ENCODE measurements around the gene ORMDL1.

Gene ORMDL1

GRCh38 chr2:189826039-189826438 lies 41.9 kb upstream of the ORMDL1 start:
- Histone ChIP-seq H3K79me2 (ENCODE audit: insufficient read depth, low read length) (no peaks in the 10 kb centered on the region), H3K9me3 (ENCODE audit: insufficient read depth, low read depth, low read length) (no peaks in the 10 kb centered on the region), H3K4me2 (ENCODE audit: low read depth, low read length, poor library complexity, severe bottlenecking) (no peak overlapping the region), H3K4me3 (ENCODE audit: low read length, poor library complexity, severe bottlenecking) (no peak overlapping the region), H3K9ac (ENCODE audit: low read depth, low read length, poor library complexity, severe bottlenecking) (no peak overlapping the region), H3K27me3 (ENCODE audit: insufficient read depth, low read length, poor library complexity, severe bottlenecking) (no peaks in the 10 kb centered on the region), H3K4me1 (ENCODE audit: insufficient read depth, low read length, poor library complexity, severe bottlenecking) (no peaks in the 10 kb centered on the region), H3K36me3 (ENCODE audit: insufficient read depth, low read length) (peaks cover 17% of the 10 kb centered on the region; the same call in 1 of the 2 replicates), H3K9me2 (replicated peaks; ENCODE audit: low read depth, low read length) (no peaks in the 10 kb centered on the region), H3F3A (ENCODE audit: low read depth) (no peaks in the 10 kb centered on the region), H4K20me1 (ENCODE audit: insufficient read depth, low read length, poor library complexity, severe bottlenecking) (no peaks in the 10 kb centered on the region), H2AFZ (ENCODE audit: low read length) (no peak overlapping the region)
- TF ChIP-seq CTCF (conservative IDR thresholded peaks at IDR 0.05; ENCODE audit: low read length) = no peak
- TF ChIP-seq EZH2phosphoT487 (IDR thresholded peaks at IDR 0.05; ENCODE audit: borderline replicate concordance) = no peak

- H3K27me3 ChIP-seq (ENCODE audit: insufficient read depth, low read length, poor library complexity, severe bottlenecking) = no peaks in the 10 kb centered on the region
- no peaks in the 10 kb centered on the region for H4K20me1 ChIP-seq (ENCODE audit: insufficient read depth, low read length, poor library complexity, severe bottlenecking)
- no peak overlapping the region for H3K9ac ChIP-seq (ENCODE audit: low read depth, low read length, poor library complexity, severe bottlenecking)
- no peaks in the 10 kb centered on the region for H3F3A ChIP-seq (ENCODE audit: low read depth)
- TF ChIP-seq CTCF (conservative IDR thresholded peaks at IDR 0.05; ENCODE audit: low read length) (no peak), EZH2phosphoT487 (IDR thresholded peaks at IDR 0.05; ENCODE audit: borderline replicate concordance) (no peak)
- no peak overlapping the region for H3K4me3 ChIP-seq (ENCODE audit: low read length, poor library complexity, severe bottlenecking)
- peaks cover 17% of the 10 kb centered on the region; the same call in 1 of the 2 replicates for H3K36me3 ChIP-seq (ENCODE audit: insufficient read depth, low read length)
- H3K9me3 ChIP-seq (ENCODE audit: insufficient read depth, low read depth, low read length) = no peaks in the 10 kb centered on the region
- no peak overlapping the region for H3K4me2 ChIP-seq (ENCODE audit: low read depth, low read length, poor library complexity, severe bottlenecking)
- H3K4me1 ChIP-seq (ENCODE audit: insufficient read depth, low read length, poor library complexity, severe bottlenecking) = no peaks in the 10 kb centered on the region
- no peaks in the 10 kb centered on the region for H3K79me2 ChIP-seq (ENCODE audit: insufficient read depth, low read length)
- no peak overlapping the region for H2AFZ ChIP-seq (ENCODE audit: low read length)
- H3K9me2 ChIP-seq (replicated peaks; ENCODE audit: low read depth, low read length) = no peaks in the 10 kb centered on the region
Observed at GRCh38 chr2:189824694-189825396, 40.7 kb upstream of the ORMDL1 start.

- Histone ChIP-seq H3K4me3 (ENCODE audit: low read length, poor library complexity, severe bottlenecking) (no peak overlapping the region), H3K4me2 (ENCODE audit: low read depth, low read length, poor library complexity, severe bottlenecking) (no peak overlapping the region), H3K4me1 (ENCODE audit: insufficient read depth, low read length, poor library complexity, severe bottlenecking) (no peaks in the 10 kb centered on the region), H3K79me2 (ENCODE audit: insufficient read depth, low read length) (no peaks in the 10 kb centered on the region), H3K36me3 (ENCODE audit: insufficient read depth, low read length) (peaks cover 24% of the 10 kb centered on the region), H2AFZ (ENCODE audit: low read length) (no peak overlapping the region), H3K9me2 (replicated peaks; ENCODE audit: low read depth, low read length) (no peaks in the 10 kb centered on the region), H3F3A (ENCODE audit: low read depth) (no peaks in the 10 kb centered on the region), H3K9me3 (ENCODE audit: insufficient read depth, low read depth, low read length) (no peaks in the 10 kb centered on the region), H3K9ac (ENCODE audit: low read depth, low read length, poor library complexity, severe bottlenecking) (no peak overlapping the region), H4K20me1 (ENCODE audit: insufficient read depth, low read length, poor library complexity, severe bottlenecking) (no peaks in the 10 kb centered on the region), H3K27me3 (ENCODE audit: insufficient read depth, low read length, poor library complexity, severe bottlenecking) (no peaks in the 10 kb centered on the region)
- no peak for TF ChIP-seq EZH2phosphoT487 (IDR thresholded peaks at IDR 0.05; ENCODE audit: borderline replicate concordance)
- TF ChIP-seq CTCF (conservative IDR thresholded peaks at IDR 0.05; ENCODE audit: low read length) = no peak
Observed at GRCh38 chr2:189821953-189822748, 38.0 kb upstream of the ORMDL1 start.

Data from Loucy (cell line).